ENCODE results near the gene DPP9.
"Not testable (repeated sequence)": the region's sequence is repeated elsewhere in the genome, so short reads cannot be mapped to it uniquely, and the experiment has no call there.

DPP9 gene

GRCh38 chr19:4688587-4688986 is 35.1 kb downstream of the DPP9 start:
- no peak for DNase-seq (ENCODE audit: low spot score)

GRCh38 chr19:4687396-4687795 is 36.2 kb downstream of the DPP9 start:
- no peak for DNase-seq (ENCODE audit: low spot score)

GRCh38 chr19:4686700-4687099 is 36.9 kb downstream of the DPP9 start:
- DNase-seq (ENCODE audit: low spot score): no peak

GRCh38 chr19:4684312-4685095 is 39.1 kb downstream of the DPP9 start:
- DNase-seq (ENCODE audit: low spot score): no peak

- no peak for DNase-seq (ENCODE audit: low spot score)
Observed at GRCh38 chr19:4682417-4683200, 41.0 kb downstream of the DPP9 start.

- DNase-seq (ENCODE audit: low spot score): not testable (repeated sequence)
Observed at GRCh38 chr19:4680021-4680420, 43.6 kb downstream of the DPP9 start.

- no peak for DNase-seq (ENCODE audit: low spot score)
Observed at GRCh38 chr19:4678881-4679790, 44.5 kb downstream of the DPP9 start.

GRCh38 chr19:4676955-4677731 is 46.5 kb downstream of the DPP9 start:
- peak; percentile 26 for DNase-seq (ENCODE audit: low spot score)

- DNase-seq (ENCODE audit: low spot score): no peak
Observed at GRCh38 chr19:4675346-4675745, 48.3 kb downstream of the DPP9 start.

GRCh38 chr19:4673726-4674125 is 49.9 kb downstream of the DPP9 start:
- DNase-seq (ENCODE audit: low spot score): no peak

GRCh38 chr19:4673216-4673615 is 50.4 kb downstream of the DPP9 start:
- no peak for DNase-seq (ENCODE audit: low spot score)

- no peak for DNase-seq (ENCODE audit: low spot score)
Observed at GRCh38 chr19:4671185-4671851, 52.3 kb downstream of the DPP9 start.

- peak; percentile 94 for DNase-seq (ENCODE audit: low spot score)
Observed at GRCh38 chr19:4669723-4670480, 53.7 kb downstream of the DPP9 start, which contains the start of gene MYDGF. Gene MYDGF (minus strand): TSS chr19:4670342. CDS start chr19:4670334, 8 bp downstream.

GRCh38 chr19:4664642-4665041 is 59.0 kb downstream of the DPP9 start:
- no peak for DNase-seq (ENCODE audit: low spot score)

GRCh38 chr19:4662812-4663211 is 60.8 kb downstream of the DPP9 start:
- DNase-seq (ENCODE audit: low spot score): no peak

- no peak for DNase-seq (ENCODE audit: low spot score)
Observed at GRCh38 chr19:4662020-4662695, 61.5 kb downstream of the DPP9 start.

GRCh38 chr19:4660993-4661392 is 62.6 kb downstream of the DPP9 start:
- DNase-seq (ENCODE audit: low spot score): no peak

- no peak for DNase-seq (ENCODE audit: low spot score)
Observed at GRCh38 chr19:4660181-4660791, 63.4 kb downstream of the DPP9 start.

GRCh38 chr19:4657835-4658234 is 65.8 kb downstream of the DPP9 start:
- DNase-seq (ENCODE audit: low spot score): no peak
